Thyroid gland (tissue), 4 donors: Measurements from ENCODE around the gene BPIFA1. TPM values are rescaled to one million over a fixed set of nuclear protein-coding genes. Genes with fewer than 3 reads are reported as not detected.

Source experiments
- DNase-seq, 2 donors: peaks; one replicate each; pipeline ENCODE4 v3.0.0-alpha.2; 2019
- H3K27ac ChIP-seq, 3 donors: fragments of 200-600 bp; sonication (generic); 1 replicate in 2 of 3; 2 replicates in 1 of 3; pipeline ENCODE4 v1.5.1; 2016 to 2019; ENCODE audit warnings: mild to moderate bottlenecking in 1 of 3, moderate library complexity in 1 of 3
- H3K27me3 ChIP-seq: fragments of 200-600 bp; sonication (generic); one replicate; pipeline ENCODE4 v1.5.1; 2019
- H3K36me3 ChIP-seq, 2 donors: fragments of 200-600 bp; sonication (generic); one replicate each; pipeline ENCODE4 v1.5.1; 2016 to 2019
- H3K4me1 ChIP-seq, 2 donors: fragments of 200-600 bp; sonication (generic); one replicate each; pipeline ENCODE4 v1.5.1; 2017 to 2019
- H3K4me3 ChIP-seq, 3 donors: fragments of 200-600 bp; sonication (generic); replicated peaks in 1 of 3; 1 replicate in 2 of 3; 2 replicates in 1 of 3; pipeline ENCODE4 v1.5.1; 2016; ENCODE audit warnings: mild to moderate bottlenecking in 1 of 3
- H3K9me3 ChIP-seq: fragments of 200-600 bp; sonication (generic); one replicate; pipeline ENCODE4 v1.5.1; 2017
- CTCF ChIP-seq, 6 experiments: fragments of 200-600 bp in 3 of 6; fragments of 450-650 bp in 3 of 6; sonication (generic) in 3 of 6; IDR thresholded peaks; one replicate each; pipeline ENCODE4 v1.5.1; 2016 to 2019; ENCODE audit warnings: antibody characterized with exemption in 6 of 6, mild to moderate bottlenecking in 2 of 6, inconsistent platforms in 1 of 6, moderate library complexity in 1 of 6
- POLR2A ChIP-seq, 2 donors: fragments of 450-650 bp; IDR thresholded peaks; one replicate each; pipeline ENCODE4 v1.6.1; 2017; ENCODE audit warnings: antibody characterized with exemption in 2 of 2, mild to moderate bottlenecking in 2 of 2, moderate library complexity in 1 of 2
- WGBS, 2 donors: methylation state at CpG; one replicate each; pipeline ENCODE4 v1.1.5; 2017; 5-methylcytosine and 5-hydroxymethylcytosine counted together
- intact Hi-C: fragments of 100-400 bp; cut with DNase I; formaldehyde crosslinking; loops from one replicate; pipeline ENCODE4 v1.15.1; 2023
- total RNA-seq, 4 donors: library from RNA; depleted of rRNA; stranded (reverse); fragments of >200 nt; gene quantifications; one replicate each; pipeline ENCODE4 v1.2.3, GENCODE V29; 2016

BPIFA1 gene
- total RNA-seq, 4 donors from 2014 or later: not detected

GRCh38 chr20:33263784-33264183 is 28.0 kb downstream of the BPIFA1 start:
- intact Hi-C loops: no loop called here
- no peak for TF ChIP-seq CTCF (IDR thresholded peaks at IDR 0.05)
- no peak for TF ChIP-seq POLR2A (IDR thresholded peaks at IDR 0.05)
- no peaks in the 10 kb centered on the region for H3K27me3 ChIP-seq
- DNase-seq: no peak
- H3K9me3 ChIP-seq: no peaks in the 10 kb centered on the region
- H3K27ac ChIP-seq: no peak overlapping the region
- WGBS, 2 donors: 93 to 100% methylated on average over 4 to 5 of the region's 5 CpGs
- H3K4me3 ChIP-seq: no peak overlapping the region
- H3K36me3 ChIP-seq: no peaks in the 10 kb centered on the region
- H3K4me1 ChIP-seq: no peaks in the 10 kb centered on the region

GRCh38 chr20:33267701-33268100 is 31.9 kb downstream of the BPIFA1 start:
- no peak overlapping the region for H3K27ac ChIP-seq
- no peak overlapping the region for H3K4me3 ChIP-seq
- intact Hi-C loops: no loop called here
- DNase-seq: no peak
- no peaks in the 10 kb centered on the region for H3K9me3 ChIP-seq
- H3K4me1 ChIP-seq: no peaks in the 10 kb centered on the region
- WGBS, 2 donors: 75 to 88% methylated on average over 3 of the region's 3 CpGs
- no peaks in the 10 kb centered on the region for H3K36me3 ChIP-seq
- H3K27me3 ChIP-seq: no peaks in the 10 kb centered on the region
- TF ChIP-seq POLR2A (IDR thresholded peaks at IDR 0.05): no peak
- no peak for TF ChIP-seq CTCF (IDR thresholded peaks at IDR 0.05)

GRCh38 chr20:33272155-33272873 is 36.5 kb downstream of the BPIFA1 start:
- no peaks in the 10 kb centered on the region for H3K36me3 ChIP-seq
- intact Hi-C loops: no loop called here
- WGBS, 2 donors: 80 to 82% methylated on average over 10 of the region's 10 CpGs
- H3K4me3 ChIP-seq: no peak overlapping the region
- H3K27ac ChIP-seq: no peak overlapping the region
- H3K9me3 ChIP-seq: no peaks in the 10 kb centered on the region
- H3K4me1 ChIP-seq: no peaks in the 10 kb centered on the region
- no peaks in the 10 kb centered on the region for H3K27me3 ChIP-seq
- TF ChIP-seq CTCF (IDR thresholded peaks at IDR 0.05) (no peak), POLR2A (IDR thresholded peaks at IDR 0.05) (no peak)
- no peak for DNase-seq

- DNase-seq: peak; percentile 13 to 17
- Histone ChIP-seq H3K27ac (no peak overlapping the region), H3K27me3 (no peaks in the 10 kb centered on the region), H3K36me3 (no peaks in the 10 kb centered on the region), H3K4me3 (no peak overlapping the region), H3K4me1 (no peaks in the 10 kb centered on the region), H3K9me3 (no peaks in the 10 kb centered on the region)
- no peak for TF ChIP-seq POLR2A (IDR thresholded peaks at IDR 0.05)
- no peak for TF ChIP-seq CTCF (IDR thresholded peaks at IDR 0.05)
- intact Hi-C loops: no loop called here
- WGBS, 2 donors: 56 to 62% methylated on average over 13 of the region's 13 CpGs
Observed at GRCh38 chr20:33273117-33273851, 37.5 kb downstream of the BPIFA1 start.

GRCh38 chr20:33275215-33275614 is 39.4 kb downstream of the BPIFA1 start:
- no peak for TF ChIP-seq CTCF (IDR thresholded peaks at IDR 0.05)
- Histone ChIP-seq H3K4me1 (peaks cover 3 to 9% of the 10 kb centered on the region in 2 donors), H3K9me3 (no peaks in the 10 kb centered on the region), H3K4me3 (no peak overlapping the region), H3K27ac (no peak overlapping the region), H3K27me3 (no peaks in the 10 kb centered on the region), H3K36me3 (no peaks in the 10 kb centered on the region)
- intact Hi-C loops: no loop called here
- WGBS, 2 donors: 83 to 86% methylated on average over 8 of the region's 8 CpGs
- no peak for DNase-seq
